Measurements from ENCODE around the gene FASTK.

The FASTK gene

GRCh38 chr7:151122796-151123157 lies 42.2 kb upstream of the FASTK start:
- Mint-ChIP-seq H3K27me3 (peaks cover 13 to 17% of the 10 kb centered on the region in 2 donors), H3K4me1 (peaks cover 0 to 6% of the 10 kb centered on the region in 2 donors), H3K9me3 (no peaks in the 10 kb centered on the region), H3K4me3 (no peak overlapping the region), H3K36me3 (peaks cover 12 to 13% of the 10 kb centered on the region in 2 donors), H3K27ac (no peak overlapping the region)
- ATAC-seq (replicated peaks) (no peak), DNase-seq (no peak)

GRCh38 chr7:151122276-151122675 lies 41.7 kb upstream of the FASTK start:
- no peak overlapping the region for H3K4me3 Mint-ChIP-seq
- H3K27ac Mint-ChIP-seq, result no peak overlapping the region
- no peaks in the 10 kb centered on the region for H3K9me3 Mint-ChIP-seq
- H3K36me3 Mint-ChIP-seq, result peaks cover 12 to 13% of the 10 kb centered on the region in 2 donors
- H3K27me3 Mint-ChIP-seq, result peaks cover 13 to 17% of the 10 kb centered on the region in 2 donors
- no peak for ATAC-seq (replicated peaks)
- peaks cover 0 to 6% of the 10 kb centered on the region in 2 donors for H3K4me1 Mint-ChIP-seq
- no peak for DNase-seq

- Mint-ChIP-seq H3K27ac (no peak overlapping the region), H3K9me3 (no peaks in the 10 kb centered on the region), H3K27me3 (peaks cover 17 to 23% of the 10 kb centered on the region in 2 donors), H3K4me1 (peaks cover 0 to 6% of the 10 kb centered on the region in 2 donors), H3K36me3 (peaks cover 12 to 13% of the 10 kb centered on the region in 2 donors), H3K4me3 (no peak overlapping the region)
- no peak for DNase-seq
- ATAC-seq (replicated peaks), result no peak
Measured at GRCh38 chr7:151121380-151122170, 41.0 kb upstream of the FASTK start.

- Mint-ChIP-seq H3K4me3 (no peak overlapping the region), H3K27me3 (peaks cover 19 to 30% of the 10 kb centered on the region in 2 donors), H3K27ac (peak overlapping the region; percentile 56), H3K4me1 (peaks cover 0 to 6% of the 10 kb centered on the region in 2 donors), H3K9me3 (no peaks in the 10 kb centered on the region), H3K36me3 (peaks cover 12 to 13% of the 10 kb centered on the region in 2 donors)
- ATAC-seq (replicated peaks) (no peak), DNase-seq (no peak)
Measured at GRCh38 chr7:151120896-151121295, 40.3 kb upstream of the FASTK start.

- peaks cover 22 to 34% of the 10 kb centered on the region in 2 donors for H3K27me3 Mint-ChIP-seq
- H3K4me3 Mint-ChIP-seq, result no peak overlapping the region
- H3K27ac Mint-ChIP-seq, result no peak overlapping the region
Measured at GRCh38 chr7:151119902-151120301, 39.3 kb upstream of the FASTK start.

GRCh38 chr7:151119055-151119415 lies 38.4 kb upstream of the FASTK start:
- peaks cover 12% of the 10 kb centered on the region in 2 donors for H3K36me3 Mint-ChIP-seq

More at GRCh38 chr7:151119902-151120301, 39.3 kb upstream of the FASTK start:
- Mint-ChIP-seq H3K4me1 (peaks cover 0 to 6% of the 10 kb centered on the region in 2 donors), H3K36me3 (peaks cover 12 to 13% of the 10 kb centered on the region in 2 donors), H3K9me3 (no peaks in the 10 kb centered on the region)
- DNase-seq (no peak), ATAC-seq (replicated peaks) (no peak)

GRCh38 chr7:151118108-151119054 lies 37.8 kb upstream of the FASTK start:
- H3K4me1 Mint-ChIP-seq, result peaks cover 0 to 3% of the 10 kb centered on the region in 2 donors
- peaks cover 19 to 26% of the 10 kb centered on the region in 2 donors for H3K27me3 Mint-ChIP-seq
- H3K27ac Mint-ChIP-seq, result no peak overlapping the region
- H3K4me3 Mint-ChIP-seq, result no peak overlapping the region
- DNase-seq, result no peak
- ATAC-seq (replicated peaks), result no peak
- peaks cover 5 to 8% of the 10 kb centered on the region in 2 donors for H3K36me3 Mint-ChIP-seq
- no peaks in the 10 kb centered on the region for H3K9me3 Mint-ChIP-seq

More at GRCh38 chr7:151119055-151119415, 38.4 kb upstream of the FASTK start:
- H3K27me3 Mint-ChIP-seq, result peaks cover 22 to 27% of the 10 kb centered on the region in 2 donors
- no peak overlapping the region for H3K27ac Mint-ChIP-seq
- ATAC-seq (replicated peaks), result no peak
- no peaks in the 10 kb centered on the region for H3K9me3 Mint-ChIP-seq
- no peak overlapping the region for H3K4me3 Mint-ChIP-seq
- DNase-seq, result no peak
- peaks cover 0 to 6% of the 10 kb centered on the region in 2 donors for H3K4me1 Mint-ChIP-seq

- H3K36me3 Mint-ChIP-seq, result peaks cover 5% of the 10 kb centered on the region in 2 donors
- H3K27me3 Mint-ChIP-seq, result peaks cover 24 to 34% of the 10 kb centered on the region in 2 donors
- DNase-seq (no peak), ATAC-seq (replicated peaks) (no peak)
- H3K9me3 Mint-ChIP-seq, result no peaks in the 10 kb centered on the region
- peaks cover 0 to 2% of the 10 kb centered on the region in 2 donors for H3K4me1 Mint-ChIP-seq
- no peak overlapping the region for H3K4me3 Mint-ChIP-seq
- H3K27ac Mint-ChIP-seq, result no peak overlapping the region
Measured at GRCh38 chr7:151117565-151117964, 37.0 kb upstream of the FASTK start.

GRCh38 chr7:151116603-151117440 lies 36.2 kb upstream of the FASTK start:
- Mint-ChIP-seq H3K4me3 (no peak overlapping the region), H3K4me1 (peaks cover 0 to 2% of the 10 kb centered on the region in 2 donors), H3K36me3 (peaks cover 4 to 5% of the 10 kb centered on the region in 2 donors), H3K27me3 (peaks cover 32 to 41% of the 10 kb centered on the region in 2 donors), H3K9me3 (no peaks in the 10 kb centered on the region), H3K27ac (no peak overlapping the region)
- DNase-seq (no peak), ATAC-seq (replicated peaks) (no peak)

- ATAC-seq (replicated peaks) (no peak), DNase-seq (no peak)
- peaks cover 33 to 47% of the 10 kb centered on the region in 2 donors for H3K27me3 Mint-ChIP-seq
Measured at GRCh38 chr7:151115836-151116418, 35.3 kb upstream of the FASTK start.

GRCh38 chr7:151115121-151115835 lies 34.7 kb upstream of the FASTK start:
- Mint-ChIP-seq H3K27ac (no peak overlapping the region), H3K4me3 (no peak overlapping the region), H3K4me1 (peaks cover 0 to 2% of the 10 kb centered on the region in 2 donors), H3K27me3 (peaks cover 39 to 52% of the 10 kb centered on the region in 2 donors), H3K9me3 (no peaks in the 10 kb centered on the region), H3K36me3 (no peaks in the 10 kb centered on the region)
- DNase-seq, result no peak
- peak; percentile 29 to 50 for ATAC-seq (replicated peaks)

More at GRCh38 chr7:151115836-151116418, 35.3 kb upstream of the FASTK start:
- Mint-ChIP-seq H3K27ac (no peak overlapping the region), H3K4me3 (no peak overlapping the region), H3K9me3 (no peaks in the 10 kb centered on the region), H3K36me3 (no peaks in the 10 kb centered on the region), H3K4me1 (peaks cover 0 to 2% of the 10 kb centered on the region in 2 donors)

GRCh38 chr7:151114151-151115090 lies 33.8 kb upstream of the FASTK start:
- no peak for DNase-seq
- Mint-ChIP-seq H3K36me3 (no peaks in the 10 kb centered on the region), H3K4me3 (no peak overlapping the region), H3K27me3 (peaks cover 42 to 60% of the 10 kb centered on the region in 2 donors), H3K9me3 (no peaks in the 10 kb centered on the region), H3K4me1 (peaks cover 0 to 2% of the 10 kb centered on the region in 2 donors), H3K27ac (no peak overlapping the region)
- no peak for ATAC-seq (replicated peaks)

All from stimulated activated naive B cell treated with anti-CD40 and anti-IgM and Interleukin-4, amounts not matched to agents 10 μg/mL and 1 μg/mL and 100 μg/mL, for 72 hours (primary cell).